ENCODE data around the gene C11orf87. TPM values are rescaled to one million over a fixed set of nuclear protein-coding genes. Genes with fewer than 3 reads are reported as not detected.

The C11orf87 gene
- polyA plus RNA-seq, 1 of the 3 experiments (the other 2 are of a cell fraction): 0.36 TPM

DNA sequence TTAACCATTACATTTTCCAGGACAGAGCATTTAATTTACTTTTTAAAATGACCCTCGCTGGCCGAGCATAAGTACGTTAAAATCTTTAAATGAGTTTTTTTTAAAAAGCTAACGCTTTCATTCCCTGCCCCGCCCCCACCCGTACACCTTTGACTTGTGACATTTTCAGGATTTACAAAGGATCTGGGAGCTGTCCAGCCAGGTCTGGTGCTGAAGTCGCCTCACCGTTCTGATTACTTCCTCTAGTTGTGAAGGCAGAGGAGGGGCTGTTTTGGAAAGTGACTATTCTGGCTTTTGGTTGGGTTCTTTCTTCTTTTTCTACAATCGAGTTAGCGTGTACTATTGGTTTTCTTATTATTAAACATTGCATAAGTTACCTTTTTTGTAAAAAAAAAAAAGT lies 2.9 kb downstream of the C11orf87 start:
- no peaks in the 10 kb centered on the region for H3K79me2 ChIP-seq (ENCODE audit: insufficient read depth)
- H3K27me3 ChIP-seq (ENCODE audit: insufficient read depth): no peaks in the 10 kb centered on the region
- H3K4me1 ChIP-seq (ENCODE audit: control insufficient read depth in 1 of 2, insufficient read depth in 2 of 2, low read depth in 1 of 2, low read length in 1 of 2): peaks cover 5 to 16% of the 10 kb centered on the region in 2 experiments; a peak in 1 of 4 replicates
- H2AFZ ChIP-seq (ENCODE audit: low read depth): no peak overlapping the region
- ChIA-PET POLR2A (no interaction called here), CTCF (interaction anchor here (1.0 to 3.3 kb wide), 6 partner anchors 12 to 423 kb away, joined by 3 to 18 read pairs (median 7); no protein-coding TSS in a partner anchor)
- no peak for TF ChIP-seq RCOR1 (IDR thresholded peaks at IDR 0.05; ENCODE audit: low read length)
- peak; percentile 96 for TF ChIP-seq REST (IDR thresholded peaks at IDR 0.05; ENCODE audit: low read depth, low read length)
- no peak for TF ChIP-seq PBX3 (IDR thresholded peaks at IDR 0.05)
- no peaks in the 10 kb centered on the region for H3K9me3 ChIP-seq
- H3K36me3 ChIP-seq (replicated peaks in 1 of 2; ENCODE audit: control insufficient read depth in 1 of 2, insufficient read depth in 2 of 2, low read length in 1 of 2): no peaks in the 10 kb centered on the region
- WGBS (ENCODE audit: low lambda C conversion rate): 80% methylated on average over 10 of the region's 10 CpGs
- H3K27ac ChIP-seq (ENCODE audit: low read depth in 2 of 2, low read length in 1 of 2): no peak overlapping the region
- H4K20me1 ChIP-seq (ENCODE audit: insufficient read depth): no peaks in the 10 kb centered on the region
- H3K4me3 ChIP-seq (ENCODE audit: low read depth in 2 of 2, low read length in 1 of 2): no peak overlapping the region
- no peaks in the 10 kb centered on the region for H3K9me2 ChIP-seq
- no peak overlapping the region for H3K9ac ChIP-seq
- H3F3A ChIP-seq (replicated peaks; ENCODE audit: insufficient read depth): no peaks in the 10 kb centered on the region
- no peak overlapping the region for H3K4me2 ChIP-seq
- no peak for DNase-seq

DNA sequence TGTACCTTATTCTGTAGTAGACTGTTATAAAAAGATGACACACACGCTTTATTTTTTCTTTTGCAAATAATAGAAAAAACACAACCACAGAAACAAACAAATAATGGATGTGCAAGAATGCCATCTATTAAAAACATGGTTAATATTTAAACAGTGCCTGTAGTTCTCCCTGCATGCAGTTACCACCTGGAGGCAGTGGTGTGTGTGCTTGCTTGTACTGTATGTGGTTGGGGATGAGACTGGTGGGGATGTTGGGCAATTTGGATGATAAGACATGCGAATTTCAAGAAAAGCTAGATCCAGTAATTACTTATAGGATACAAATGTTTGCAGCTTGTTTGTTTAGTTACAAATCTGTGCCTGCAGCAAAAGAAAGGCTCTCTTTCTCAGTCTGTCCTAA lies 3.6 kb downstream of the C11orf87 start:
- Histone ChIP-seq H4K20me1 (ENCODE audit: insufficient read depth) (no peaks in the 10 kb centered on the region), H3K79me2 (ENCODE audit: insufficient read depth) (no peaks in the 10 kb centered on the region), H3K27ac (ENCODE audit: low read depth in 2 of 2, low read length in 1 of 2) (no peak overlapping the region), H3F3A (replicated peaks; ENCODE audit: insufficient read depth) (no peaks in the 10 kb centered on the region), H3K9me3 (no peaks in the 10 kb centered on the region), H3K4me3 (ENCODE audit: low read depth in 2 of 2, low read length in 1 of 2) (no peak overlapping the region), H3K9ac (no peak overlapping the region), H3K4me1 (ENCODE audit: control insufficient read depth in 1 of 2, insufficient read depth in 2 of 2, low read depth in 1 of 2, low read length in 1 of 2) (peaks cover 5 to 16% of the 10 kb centered on the region in 2 experiments; a peak in 1 of 4 replicates), H3K4me2 (no peak overlapping the region), H3K9me2 (no peaks in the 10 kb centered on the region), H3K36me3 (replicated peaks in 1 of 2; ENCODE audit: control insufficient read depth in 1 of 2, insufficient read depth in 2 of 2, low read length in 1 of 2) (no peaks in the 10 kb centered on the region), H3K27me3 (ENCODE audit: insufficient read depth) (no peaks in the 10 kb centered on the region), H2AFZ (ENCODE audit: low read depth) (no peak overlapping the region)
- DNase-seq: peak; percentile 29
- ChIA-PET CTCF (interaction anchor here (0.8 to 3.3 kb wide), 15 partner anchors 11 to 422 kb away, joined by 3 to 18 read pairs (median 4); no protein-coding TSS in a partner anchor), POLR2A (no interaction called here)
- 35% methylated on average over 2 of the region's 2 CpGs for WGBS (ENCODE audit: low lambda C conversion rate)
- TF ChIP-seq RAD21 (IDR thresholded peaks at IDR 0.05; ENCODE audit: low read length): peak; percentile 52
- TF ChIP-seq SMC3 (IDR thresholded peaks at IDR 0.05; ENCODE audit: low read depth, low read length): peak; percentile 26; the same call in 1 of the 2 replicates
- TF ChIP-seq GATA2 (CRISPR knock-in tag; IDR thresholded peaks at IDR 0.05): no peak
